Glutamatergic neuron (in vitro differentiated cells): Measurements from ENCODE around the gene SRSF10. TPM values are rescaled to one million over a fixed set of nuclear protein-coding genes. Genes with fewer than 3 reads are reported as not detected.
A peak's percentile ranks its signal among the peaks of the same experiment; 100 is the strongest.

Source experiments
- DNase-seq: peaks from one replicate; pipeline ENCODE4 v3.0.0; 2022
- H3K27ac Mint-ChIP-seq: one replicate; pipeline ENCODE4 v1.8.0; 2020; ENCODE audit warnings: mild to moderate bottlenecking, mixed read lengths, inconsistent platforms; ENCODE audit not compliant: unreplicated experiment
- H3K27me3 Mint-ChIP-seq: one replicate; pipeline ENCODE4 v1.8.0; 2020; ENCODE audit warnings: mild to moderate bottlenecking, moderate library complexity, mixed read lengths, inconsistent platforms; ENCODE audit not compliant: unreplicated experiment
- H3K36me3 Mint-ChIP-seq: one replicate; pipeline ENCODE4 v1.8.0; 2020; ENCODE audit warnings: mild to moderate bottlenecking, mixed read lengths, inconsistent platforms; ENCODE audit not compliant: unreplicated experiment
- H3K4me1 Mint-ChIP-seq: one replicate; pipeline ENCODE4 v1.8.0; 2020; ENCODE audit warnings: mild to moderate bottlenecking, low read depth, mixed read lengths, inconsistent platforms; ENCODE audit not compliant: unreplicated experiment
- H3K4me3 Mint-ChIP-seq: one replicate; pipeline ENCODE4 v1.8.0; 2020; ENCODE audit warnings: mild to moderate bottlenecking, mixed read lengths, inconsistent platforms; ENCODE audit not compliant: unreplicated experiment
- H3K9me3 Mint-ChIP-seq: one replicate; pipeline ENCODE4 v1.8.0; 2020; ENCODE audit warnings: mild to moderate bottlenecking, moderate library complexity, mixed read lengths, inconsistent platforms; ENCODE audit not compliant: unreplicated experiment
- total RNA-seq: library from RNA; stranded (reverse); fragmentation: NEBNext Ultra II Directional; extraction: Animal tissue kit (Norgen Biotek cat#: 25700); gene quantifications from one replicate; pipeline ENCODE4 v1.2.1, GENCODE V29; 2021; ENCODE audit not compliant: unreplicated experiment
- TF ChIP-seq, protein P1 (sequence below): fragments of 200-600 bp; sonication (generic); IDR thresholded peaks from one replicate; pipeline ENCODE4 v1.5.0; 2021; ENCODE audit not compliant: partially characterized antibody, unreplicated experiment

SRSF10 gene
- total RNA-seq, 1 donor from 2014 or later, result 158 TPM

DNA sequence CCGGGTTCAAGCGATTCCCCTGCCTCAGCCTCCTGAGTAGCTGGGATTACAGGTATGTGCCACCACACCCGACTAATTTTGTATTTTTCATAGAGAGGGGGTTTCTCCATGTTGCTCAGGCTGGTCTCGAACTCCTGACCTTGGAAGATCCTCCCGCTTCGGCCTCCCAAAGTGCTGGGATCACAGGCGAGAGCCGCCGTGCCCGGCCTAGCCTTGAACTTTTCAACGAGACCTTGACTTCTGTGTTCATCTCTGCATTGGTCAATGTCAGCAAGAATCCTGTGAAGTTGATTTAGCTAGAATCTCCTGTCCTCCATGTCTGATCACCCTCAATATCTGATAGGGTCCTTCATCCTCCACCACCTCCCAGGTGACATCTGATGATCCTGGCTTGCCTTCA is 55.5 kb downstream of the SRSF10 start:
- DNase-seq, result no peak
- Mint-ChIP-seq H3K27me3 (no peaks in the 10 kb centered on the region), H3K9me3 (peaks cover 1% of the 10 kb centered on the region), H3K4me3 (no peak overlapping the region), H3K36me3 (peaks cover 4% of the 10 kb centered on the region), H3K4me1 (peaks cover 4% of the 10 kb centered on the region), H3K27ac (no peak overlapping the region)
- TF ChIP-seq, protein P1, sequence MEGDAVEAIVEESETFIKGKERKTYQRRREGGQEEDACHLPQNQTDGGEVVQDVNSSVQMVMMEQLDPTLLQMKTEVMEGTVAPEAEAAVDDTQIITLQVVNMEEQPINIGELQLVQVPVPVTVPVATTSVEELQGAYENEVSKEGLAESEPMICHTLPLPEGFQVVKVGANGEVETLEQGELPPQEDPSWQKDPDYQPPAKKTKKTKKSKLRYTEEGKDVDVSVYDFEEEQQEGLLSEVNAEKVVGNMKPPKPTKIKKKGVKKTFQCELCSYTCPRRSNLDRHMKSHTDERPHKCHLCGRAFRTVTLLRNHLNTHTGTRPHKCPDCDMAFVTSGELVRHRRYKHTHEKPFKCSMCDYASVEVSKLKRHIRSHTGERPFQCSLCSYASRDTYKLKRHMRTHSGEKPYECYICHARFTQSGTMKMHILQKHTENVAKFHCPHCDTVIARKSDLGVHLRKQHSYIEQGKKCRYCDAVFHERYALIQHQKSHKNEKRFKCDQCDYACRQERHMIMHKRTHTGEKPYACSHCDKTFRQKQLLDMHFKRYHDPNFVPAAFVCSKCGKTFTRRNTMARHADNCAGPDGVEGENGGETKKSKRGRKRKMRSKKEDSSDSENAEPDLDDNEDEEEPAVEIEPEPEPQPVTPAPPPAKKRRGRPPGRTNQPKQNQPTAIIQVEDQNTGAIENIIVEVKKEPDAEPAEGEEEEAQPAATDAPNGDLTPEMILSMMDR, result no peak

GRCh38 chr1:23923592-23924499 is 56.3 kb downstream of the SRSF10 start:
- TF ChIP-seq, protein P1, result no peak
- Mint-ChIP-seq H3K9me3 (peaks cover 1% of the 10 kb centered on the region), H3K4me3 (no peak overlapping the region), H3K27ac (no peak overlapping the region), H3K4me1 (peaks cover 2% of the 10 kb centered on the region), H3K36me3 (peaks cover 4% of the 10 kb centered on the region), H3K27me3 (no peaks in the 10 kb centered on the region)
- DNase-seq, result no peak

- peaks cover 1% of the 10 kb centered on the region for H3K9me3 Mint-ChIP-seq
- no peak overlapping the region for H3K27ac Mint-ChIP-seq
- H3K4me1 Mint-ChIP-seq, result peaks cover 2% of the 10 kb centered on the region
- DNase-seq, result no peak
- H3K27me3 Mint-ChIP-seq, result peaks cover 3% of the 10 kb centered on the region
- TF ChIP-seq, protein P1, result no peak
- no peak overlapping the region for H3K4me3 Mint-ChIP-seq
- H3K36me3 Mint-ChIP-seq, result peaks cover 4% of the 10 kb centered on the region
These were observed 57.7 kb downstream of the SRSF10 start for GRCh38 chr1:23922321-23922943.

- Mint-ChIP-seq H3K27ac (peak overlapping the region; percentile 80), H3K4me3 (no peak overlapping the region), H3K36me3 (no peaks in the 10 kb centered on the region), H3K4me1 (peaks cover 4% of the 10 kb centered on the region), H3K9me3 (no peaks in the 10 kb centered on the region), H3K27me3 (peaks cover 3% of the 10 kb centered on the region)
- TF ChIP-seq, protein P1, result peak; percentile 20
- DNase-seq, result peak; percentile 76
These were observed 63.7 kb downstream of the SRSF10 start for GRCh38 chr1:23916209-23917131.
